ENCODE data around the gene PRKG1.
"Not testable (repeated sequence)": the region's sequence is repeated elsewhere in the genome, so short reads cannot be mapped to it uniquely, and the experiment has no call there.

PRKG1 gene

GRCh38 chr10:51318399-51319172 lies 244.3 kb downstream of the PRKG1 start:
- Mint-ChIP-seq H3K36me3 (no peaks in the 10 kb centered on the region), H3K9me3 (peaks cover 2% of the 10 kb centered on the region), H3K27ac (no peak overlapping the region), H3K4me3 (no peak overlapping the region), H3K4me1 (no peaks in the 10 kb centered on the region), H3K27me3 (no peaks in the 10 kb centered on the region)
- DNase-seq (ENCODE audit: low spot score in 2 of 2) = no peak
- no peak for ATAC-seq (ENCODE audit: low read depth)

- ATAC-seq (ENCODE audit: low read depth) (no peak), DNase-seq (ENCODE audit: low spot score in 2 of 2) (no peak)
- H3K36me3 Mint-ChIP-seq = no peaks in the 10 kb centered on the region
- peaks cover 2% of the 10 kb centered on the region for H3K9me3 Mint-ChIP-seq
- H3K4me3 Mint-ChIP-seq = no peak overlapping the region
- H3K27ac Mint-ChIP-seq = no peak overlapping the region
- no peaks in the 10 kb centered on the region for H3K4me1 Mint-ChIP-seq
- no peaks in the 10 kb centered on the region for H3K27me3 Mint-ChIP-seq
Measured at GRCh38 chr10:51319173-51319435, 244.8 kb downstream of the PRKG1 start.

- H3K36me3 Mint-ChIP-seq = no peaks in the 10 kb centered on the region
- H3K9me3 Mint-ChIP-seq = peaks cover 3% of the 10 kb centered on the region
- DNase-seq (ENCODE audit: low spot score in 2 of 2) = no peak
- H3K27me3 Mint-ChIP-seq = no peaks in the 10 kb centered on the region
- no peak overlapping the region for H3K4me3 Mint-ChIP-seq
- ATAC-seq (ENCODE audit: low read depth) = no peak
- H3K27ac Mint-ChIP-seq = no peak overlapping the region
- H3K4me1 Mint-ChIP-seq = no peaks in the 10 kb centered on the region
Measured at GRCh38 chr10:51321300-51321699, 247.0 kb downstream of the PRKG1 start.

GRCh38 chr10:51321980-51322379 lies 247.7 kb downstream of the PRKG1 start:
- no peak overlapping the region for H3K4me3 Mint-ChIP-seq
- no peaks in the 10 kb centered on the region for H3K27me3 Mint-ChIP-seq
- no peaks in the 10 kb centered on the region for H3K4me1 Mint-ChIP-seq
- peaks cover 3% of the 10 kb centered on the region for H3K9me3 Mint-ChIP-seq
- no peak for DNase-seq (ENCODE audit: low spot score in 2 of 2)
- no peaks in the 10 kb centered on the region for H3K36me3 Mint-ChIP-seq
- ATAC-seq (ENCODE audit: low read depth) = no peak
- H3K27ac Mint-ChIP-seq = no peak overlapping the region

- Mint-ChIP-seq H3K4me1 (no peaks in the 10 kb centered on the region), H3K27me3 (no peaks in the 10 kb centered on the region), H3K4me3 (no peak overlapping the region), H3K36me3 (no peaks in the 10 kb centered on the region), H3K27ac (no peak overlapping the region), H3K9me3 (peaks cover 3% of the 10 kb centered on the region)
- no peak for ATAC-seq (ENCODE audit: low read depth)
- no peak for DNase-seq (ENCODE audit: low spot score in 2 of 2)
Measured at GRCh38 chr10:51325649-51326048, 251.4 kb downstream of the PRKG1 start.

GRCh38 chr10:51326174-51326573 lies 251.9 kb downstream of the PRKG1 start:
- DNase-seq (ENCODE audit: low spot score in 2 of 2) = no peak
- Mint-ChIP-seq H3K4me3 (no peak overlapping the region), H3K4me1 (no peaks in the 10 kb centered on the region), H3K27ac (no peak overlapping the region), H3K27me3 (no peaks in the 10 kb centered on the region), H3K36me3 (no peaks in the 10 kb centered on the region), H3K9me3 (peaks cover 3% of the 10 kb centered on the region)
- no peak for ATAC-seq (ENCODE audit: low read depth)

GRCh38 chr10:51327432-51327831 lies 253.1 kb downstream of the PRKG1 start:
- DNase-seq (ENCODE audit: low spot score in 2 of 2) (no peak), ATAC-seq (ENCODE audit: low read depth) (no peak)
- Mint-ChIP-seq H3K27me3 (no peaks in the 10 kb centered on the region), H3K9me3 (peaks cover 2% of the 10 kb centered on the region), H3K27ac (no peak overlapping the region), H3K36me3 (no peaks in the 10 kb centered on the region), H3K4me3 (no peak overlapping the region), H3K4me1 (no peaks in the 10 kb centered on the region)

GRCh38 chr10:51340366-51340765 lies 266.1 kb downstream of the PRKG1 start:
- Mint-ChIP-seq H3K9me3 (no peaks in the 10 kb centered on the region), H3K4me1 (no peaks in the 10 kb centered on the region), H3K27ac (no peak overlapping the region), H3K36me3 (no peaks in the 10 kb centered on the region), H3K4me3 (no peak overlapping the region), H3K27me3 (no peaks in the 10 kb centered on the region)
- DNase-seq (ENCODE audit: low spot score in 2 of 2) = no peak
- ATAC-seq (ENCODE audit: low read depth) = no peak

- H3K27ac Mint-ChIP-seq = no peak overlapping the region
- ATAC-seq (ENCODE audit: low read depth) = no peak
- H3K36me3 Mint-ChIP-seq = no peaks in the 10 kb centered on the region
- no peaks in the 10 kb centered on the region for H3K9me3 Mint-ChIP-seq
- H3K4me3 Mint-ChIP-seq = no peak overlapping the region
- no peak for DNase-seq (ENCODE audit: low spot score in 2 of 2)
- H3K4me1 Mint-ChIP-seq = no peaks in the 10 kb centered on the region
- no peaks in the 10 kb centered on the region for H3K27me3 Mint-ChIP-seq
Measured at GRCh38 chr10:51340845-51341610, 266.7 kb downstream of the PRKG1 start.

- not testable (repeated sequence) for H3K27ac Mint-ChIP-seq; H3K4me1 Mint-ChIP-seq; H3K27me3 Mint-ChIP-seq; ATAC-seq (ENCODE audit: low read depth); H3K4me3 Mint-ChIP-seq; H3K36me3 Mint-ChIP-seq; DNase-seq (ENCODE audit: low spot score in 2 of 2); H3K9me3 Mint-ChIP-seq
Measured at GRCh38 chr10:51341745-51342144, 267.5 kb downstream of the PRKG1 start.

- no peak overlapping the region for H3K27ac Mint-ChIP-seq
- no peaks in the 10 kb centered on the region for H3K9me3 Mint-ChIP-seq
- no peaks in the 10 kb centered on the region for H3K4me1 Mint-ChIP-seq
- DNase-seq (ENCODE audit: low spot score in 2 of 2) (no peak), ATAC-seq (ENCODE audit: low read depth) (no peak)
- no peak overlapping the region for H3K4me3 Mint-ChIP-seq
- H3K36me3 Mint-ChIP-seq = no peaks in the 10 kb centered on the region
- no peaks in the 10 kb centered on the region for H3K27me3 Mint-ChIP-seq
Measured at GRCh38 chr10:51342381-51342780, 268.1 kb downstream of the PRKG1 start.

- Mint-ChIP-seq H3K27ac (no peak overlapping the region), H3K27me3 (no peaks in the 10 kb centered on the region), H3K9me3 (no peaks in the 10 kb centered on the region), H3K4me3 (no peak overlapping the region), H3K36me3 (no peaks in the 10 kb centered on the region), H3K4me1 (no peaks in the 10 kb centered on the region)
- DNase-seq (ENCODE audit: low spot score in 2 of 2) = no peak
- ATAC-seq (ENCODE audit: low read depth) = no peak
Measured at GRCh38 chr10:51343391-51343790, 269.1 kb downstream of the PRKG1 start.

- Mint-ChIP-seq H3K4me1 (no peaks in the 10 kb centered on the region), H3K27ac (no peak overlapping the region), H3K36me3 (no peaks in the 10 kb centered on the region), H3K9me3 (no peaks in the 10 kb centered on the region), H3K27me3 (no peaks in the 10 kb centered on the region), H3K4me3 (no peak overlapping the region)
- no peak for ATAC-seq (ENCODE audit: low read depth)
- no peak for DNase-seq (ENCODE audit: low spot score in 2 of 2)
Measured at GRCh38 chr10:51344371-51344770, 270.1 kb downstream of the PRKG1 start.

- no peak for DNase-seq (ENCODE audit: low spot score in 2 of 2)
- Mint-ChIP-seq H3K27me3 (no peaks in the 10 kb centered on the region), H3K27ac (no peak overlapping the region), H3K4me1 (no peaks in the 10 kb centered on the region), H3K36me3 (no peaks in the 10 kb centered on the region), H3K9me3 (no peaks in the 10 kb centered on the region), H3K4me3 (no peak overlapping the region)
- ATAC-seq (ENCODE audit: low read depth) = no peak
Measured at GRCh38 chr10:51348622-51349021, 274.3 kb downstream of the PRKG1 start.

GRCh38 chr10:51357170-51357569 lies 282.9 kb downstream of the PRKG1 start:
- ATAC-seq (ENCODE audit: low read depth) = no peak
- no peak overlapping the region for H3K27ac Mint-ChIP-seq
- H3K4me1 Mint-ChIP-seq = no peaks in the 10 kb centered on the region
- no peaks in the 10 kb centered on the region for H3K9me3 Mint-ChIP-seq
- H3K36me3 Mint-ChIP-seq = no peaks in the 10 kb centered on the region
- H3K4me3 Mint-ChIP-seq = no peak overlapping the region
- DNase-seq (ENCODE audit: low spot score in 2 of 2) = no peak
- H3K27me3 Mint-ChIP-seq = no peaks in the 10 kb centered on the region
